WTC11 (cell line): ENCODE data around the gene OPCML.

Experiments
- HMGA2 ChIP-seq: fragments of 250-450 bp; sonication (Bioruptor Pico); IDR thresholded peaks from 2 replicates; pipeline ENCODE4 v1.4.0; 2021; ENCODE audit warnings: mild to moderate bottlenecking, moderate library complexity
- IRF2 ChIP-seq: sonication (generic); formaldehyde crosslinking; IDR thresholded peaks from 2 replicates; pipeline ENCODE4 v1.8.0; 2022; ENCODE audit warnings: low read depth, missing genetic modification reagents, borderline replicate concordance
- NFE2L1 ChIP-seq: sonication (generic); formaldehyde crosslinking; IDR thresholded peaks from 2 replicates; pipeline ENCODE4 v1.8.1; 2023; ENCODE audit warnings: missing genetic modification reagents
- SP1 ChIP-seq: sonication (generic); formaldehyde crosslinking; conservative IDR thresholded peaks from 2 replicates; pipeline ENCODE4 v1.8.1; 2022; ENCODE audit warnings: missing genetic modification reagents
- TEAD4 ChIP-seq: sonication (generic); formaldehyde crosslinking; IDR thresholded peaks from 2 replicates; pipeline ENCODE4 v1.8.0; 2022; ENCODE audit warnings: mild to moderate bottlenecking, missing genetic modification reagents
- TF ChIP-seq, protein P1 (sequence below): fragments of 200-600 bp; IDR thresholded peaks from 2 replicates; pipeline ENCODE4 v1.8.0; 2022; ENCODE audit warnings: antibody characterized with exemption
- TF ChIP-seq, protein P2 (sequence below): sonication (generic); formaldehyde crosslinking; IDR thresholded peaks from 2 replicates; pipeline ENCODE4 v1.8.0; 2022; ENCODE audit warnings: mild to moderate bottlenecking, missing genetic modification reagents
- TF ChIP-seq, protein P3 (sequence below): sonication (generic); formaldehyde crosslinking; IDR thresholded peaks from 2 replicates; pipeline ENCODE4 v1.8.0; 2022; ENCODE audit warnings: mild to moderate bottlenecking, missing genetic modification reagents
- TF ChIP-seq, protein P4 (sequence below): sonication (generic); formaldehyde crosslinking; IDR thresholded peaks from 2 replicates; pipeline ENCODE4 v1.8.1; 2022; ENCODE audit warnings: mild to moderate bottlenecking, moderate library complexity, missing genetic modification reagents
- TF ChIP-seq, protein P5 (sequence below): sonication (generic); formaldehyde crosslinking; IDR thresholded peaks from 2 replicates; pipeline ENCODE4 v1.8.0; 2022; ENCODE audit warnings: missing genetic modification reagents

DNA sequence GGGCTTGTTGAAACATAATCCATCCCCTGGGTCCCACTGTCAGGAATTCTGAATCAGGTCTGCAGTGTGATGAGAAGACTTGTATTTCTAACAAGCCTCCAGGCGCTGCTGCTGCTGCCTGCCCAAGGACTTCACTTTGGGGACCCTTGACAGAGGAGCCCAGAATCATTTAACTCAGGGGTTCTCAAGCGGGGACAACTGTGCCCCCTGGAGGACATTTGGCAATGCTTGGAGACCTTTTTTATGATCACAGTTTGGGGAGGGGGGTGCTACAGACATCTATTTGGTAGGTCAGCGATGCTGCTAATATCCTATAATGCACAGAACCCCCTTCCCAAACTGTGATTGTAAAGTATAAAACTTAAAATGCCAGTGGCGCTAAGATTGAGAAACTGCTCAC lies 312.8 kb downstream of the OPCML start:
- TF ChIP-seq, protein P1, sequence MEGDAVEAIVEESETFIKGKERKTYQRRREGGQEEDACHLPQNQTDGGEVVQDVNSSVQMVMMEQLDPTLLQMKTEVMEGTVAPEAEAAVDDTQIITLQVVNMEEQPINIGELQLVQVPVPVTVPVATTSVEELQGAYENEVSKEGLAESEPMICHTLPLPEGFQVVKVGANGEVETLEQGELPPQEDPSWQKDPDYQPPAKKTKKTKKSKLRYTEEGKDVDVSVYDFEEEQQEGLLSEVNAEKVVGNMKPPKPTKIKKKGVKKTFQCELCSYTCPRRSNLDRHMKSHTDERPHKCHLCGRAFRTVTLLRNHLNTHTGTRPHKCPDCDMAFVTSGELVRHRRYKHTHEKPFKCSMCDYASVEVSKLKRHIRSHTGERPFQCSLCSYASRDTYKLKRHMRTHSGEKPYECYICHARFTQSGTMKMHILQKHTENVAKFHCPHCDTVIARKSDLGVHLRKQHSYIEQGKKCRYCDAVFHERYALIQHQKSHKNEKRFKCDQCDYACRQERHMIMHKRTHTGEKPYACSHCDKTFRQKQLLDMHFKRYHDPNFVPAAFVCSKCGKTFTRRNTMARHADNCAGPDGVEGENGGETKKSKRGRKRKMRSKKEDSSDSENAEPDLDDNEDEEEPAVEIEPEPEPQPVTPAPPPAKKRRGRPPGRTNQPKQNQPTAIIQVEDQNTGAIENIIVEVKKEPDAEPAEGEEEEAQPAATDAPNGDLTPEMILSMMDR, result no peak
- TF ChIP-seq TEAD4 (CRISPR knock-in tag), result no peak
- TF ChIP-seq NFE2L1 (CRISPR knock-in tag), result no peak
- TF ChIP-seq, protein P2, sequence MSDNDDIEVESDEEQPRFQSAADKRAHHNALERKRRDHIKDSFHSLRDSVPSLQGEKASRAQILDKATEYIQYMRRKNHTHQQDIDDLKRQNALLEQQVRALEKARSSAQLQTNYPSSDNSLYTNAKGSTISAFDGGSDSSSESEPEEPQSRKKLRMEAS (CRISPR knock-in tag), result no peak
- TF ChIP-seq HMGA2 (CRISPR knock-in tag), result no peak
- TF ChIP-seq IRF2 (CRISPR knock-in tag), result no peak
- TF ChIP-seq, protein P3, sequence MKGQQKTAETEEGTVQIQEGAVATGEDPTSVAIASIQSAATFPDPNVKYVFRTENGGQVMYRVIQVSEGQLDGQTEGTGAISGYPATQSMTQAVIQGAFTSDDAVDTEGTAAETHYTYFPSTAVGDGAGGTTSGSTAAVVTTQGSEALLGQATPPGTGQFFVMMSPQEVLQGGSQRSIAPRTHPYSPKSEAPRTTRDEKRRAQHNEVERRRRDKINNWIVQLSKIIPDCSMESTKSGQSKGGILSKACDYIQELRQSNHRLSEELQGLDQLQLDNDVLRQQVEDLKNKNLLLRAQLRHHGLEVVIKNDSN (CRISPR knock-in tag), result no peak
- no peak for TF ChIP-seq SP1
- TF ChIP-seq, protein P4, sequence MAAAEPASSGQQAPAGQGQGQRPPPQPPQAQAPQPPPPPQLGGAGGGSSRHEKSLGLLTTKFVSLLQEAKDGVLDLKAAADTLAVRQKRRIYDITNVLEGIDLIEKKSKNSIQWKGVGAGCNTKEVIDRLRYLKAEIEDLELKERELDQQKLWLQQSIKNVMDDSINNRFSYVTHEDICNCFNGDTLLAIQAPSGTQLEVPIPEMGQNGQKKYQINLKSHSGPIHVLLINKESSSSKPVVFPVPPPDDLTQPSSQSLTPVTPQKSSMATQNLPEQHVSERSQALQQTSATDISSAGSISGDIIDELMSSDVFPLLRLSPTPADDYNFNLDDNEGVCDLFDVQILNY (CRISPR knock-in tag), result no peak
- TF ChIP-seq, protein P5, sequence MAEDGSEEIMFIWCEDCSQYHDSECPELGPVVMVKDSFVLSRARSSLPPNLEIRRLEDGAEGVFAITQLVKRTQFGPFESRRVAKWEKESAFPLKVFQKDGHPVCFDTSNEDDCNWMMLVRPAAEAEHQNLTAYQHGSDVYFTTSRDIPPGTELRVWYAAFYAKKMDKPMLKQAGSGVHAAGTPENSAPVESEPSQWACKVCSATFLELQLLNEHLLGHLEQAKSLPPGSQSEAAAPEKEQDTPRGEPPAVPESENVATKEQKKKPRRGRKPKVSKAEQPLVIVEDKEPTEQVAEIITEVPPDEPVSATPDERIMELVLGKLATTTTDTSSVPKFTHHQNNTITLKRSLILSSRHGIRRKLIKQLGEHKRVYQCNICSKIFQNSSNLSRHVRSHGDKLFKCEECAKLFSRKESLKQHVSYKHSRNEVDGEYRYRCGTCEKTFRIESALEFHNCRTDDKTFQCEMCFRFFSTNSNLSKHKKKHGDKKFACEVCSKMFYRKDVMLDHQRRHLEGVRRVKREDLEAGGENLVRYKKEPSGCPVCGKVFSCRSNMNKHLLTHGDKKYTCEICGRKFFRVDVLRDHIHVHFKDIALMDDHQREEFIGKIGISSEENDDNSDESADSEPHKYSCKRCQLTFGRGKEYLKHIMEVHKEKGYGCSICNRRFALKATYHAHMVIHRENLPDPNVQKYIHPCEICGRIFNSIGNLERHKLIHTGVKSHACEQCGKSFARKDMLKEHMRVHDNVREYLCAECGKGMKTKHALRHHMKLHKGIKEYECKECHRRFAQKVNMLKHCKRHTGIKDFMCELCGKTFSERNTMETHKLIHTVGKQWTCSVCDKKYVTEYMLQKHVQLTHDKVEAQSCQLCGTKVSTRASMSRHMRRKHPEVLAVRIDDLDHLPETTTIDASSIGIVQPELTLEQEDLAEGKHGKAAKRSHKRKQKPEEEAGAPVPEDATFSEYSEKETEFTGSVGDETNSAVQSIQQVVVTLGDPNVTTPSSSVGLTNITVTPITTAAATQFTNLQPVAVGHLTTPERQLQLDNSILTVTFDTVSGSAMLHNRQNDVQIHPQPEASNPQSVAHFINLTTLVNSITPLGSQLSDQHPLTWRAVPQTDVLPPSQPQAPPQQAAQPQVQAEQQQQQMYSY (CRISPR knock-in tag), result no peak
